HepG2 (cell line): ENCODE measurements around the gene METTL23. TPM values are rescaled to one million over a fixed set of nuclear protein-coding genes. Genes with fewer than 3 reads are reported as not detected.

ENCODE experiments used
- EHMT2 ChIP-seq: fragments of 200-600 bp; sonication (generic); IDR thresholded peaks from 2 replicates; pipeline ENCODE4 v1.7.0; 2017; ENCODE audit warnings: antibody characterized with exemption, low read depth, low read length, borderline replicate concordance
- FOXC1 ChIP-seq: sonication (generic); formaldehyde crosslinking; IDR thresholded peaks from 2 replicates; pipeline ENCODE4 v1.8.0; 2022; ENCODE audit warnings: mild to moderate bottlenecking, missing genetic modification reagents, borderline replicate concordance
- KAT7 ChIP-seq: IDR thresholded peaks from 2 replicates; pipeline ENCODE4 v1.6.1; 2018; ENCODE audit warnings: borderline replicate concordance, missing compliant biosample characterization
- PRMT3 ChIP-seq: sonication (generic); formaldehyde crosslinking; IDR thresholded peaks from 2 replicates; pipeline ENCODE4 v1.8.1; 2022; ENCODE audit warnings: low read depth, mild to moderate bottlenecking, moderate library complexity, missing genetic modification reagents, borderline replicate concordance
- RXRB ChIP-seq: IDR thresholded peaks from 2 replicates; pipeline ENCODE4 v1.6.1; 2016; ENCODE audit warnings: borderline replicate concordance, missing genetic modification reagents, missing compliant biosample characterization
- SOX5 ChIP-seq: IDR thresholded peaks from 2 replicates; pipeline ENCODE4 v1.6.1; 2016; ENCODE audit warnings: borderline replicate concordance
- SRSF9 ChIP-seq: fragments of 200-400 bp; formaldehyde crosslinking; IDR thresholded peaks from 2 replicates; pipeline ENCODE4 v1.6.1; 2018; ENCODE audit warnings: borderline replicate concordance, mild to moderate bottlenecking, low read depth, low read length; ENCODE audit not compliant: insufficient read depth, poor library complexity, severe bottlenecking
- ZBTB38 ChIP-seq: sonication (generic); formaldehyde crosslinking; IDR thresholded peaks from 2 replicates; pipeline ENCODE4 v1.5.1; 2020; ENCODE audit warnings: mild to moderate bottlenecking, missing genetic modification reagents
- ZMAT3 ChIP-seq: sonication (generic); formaldehyde crosslinking; conservative IDR thresholded peaks from 2 replicates; pipeline ENCODE4 v1.7.0; 2021; ENCODE audit warnings: missing genetic modification reagents
- ZNF260 ChIP-seq: sonication (generic); formaldehyde crosslinking; IDR thresholded peaks from 2 replicates; pipeline ENCODE4 v1.4.0; 2020; ENCODE audit warnings: missing genetic modification reagents, low read depth, mild to moderate bottlenecking, borderline replicate concordance
- ZNF589 ChIP-seq: sonication (generic); formaldehyde crosslinking; conservative IDR thresholded peaks from 2 replicates; pipeline ENCODE4 v1.8.0; 2022; ENCODE audit warnings: mild to moderate bottlenecking, moderate library complexity, missing genetic modification reagents
- polyA plus RNA-seq, 8 experiments: library from polyadenylated mRNA; depleted of rRNA in 3 of 8; stranded (reverse) in 7 of 8; unstranded in 1 of 8; fragments of >200 nt; fragmentation: Illumina TruSeq in 4 of 8; extraction: Trizol in 4 of 8; gene quantifications; 2 replicates each; pipeline versions ENCODE4 v1.2.1 to v1.2.3, GENCODE V29; 2011 to 2016; ENCODE audit warnings: low read depth in 4 of 8, missing spikeins in 1 of 8, mixed read lengths in 1 of 8; ENCODE audit not compliant: insufficient read depth in 1 of 8
- total RNA-seq, 5 experiments: library from RNA; depleted of rRNA; stranded (reverse); fragments of >200 nt; fragmentation: Illumina TruSeq; extraction: Trizol; gene quantifications; 2 replicates each; pipeline ENCODE4 v1.2.3, GENCODE V29; 2016; ENCODE audit warnings: low read depth in 1 of 5
- TF ChIP-seq, protein P1 (sequence below): sonication (generic); formaldehyde crosslinking; IDR thresholded peaks from one replicate; pipeline ENCODE4 v1.5.1; 2020; ENCODE audit warnings: mild to moderate bottlenecking, missing genetic modification reagents; ENCODE audit errors: not compliant biosample characterization
- TF ChIP-seq, protein P2 (sequence below), 2 experiments: fragments of 450-650 bp in 1 of 2; sonication (generic) in 1 of 2; formaldehyde crosslinking; IDR thresholded peaks; 2 replicates each; pipeline versions ENCODE4 v1.5.0 to v1.8.0; 2020 to 2022; ENCODE audit warnings: mild to moderate bottlenecking in 1 of 2, missing genetic modification reagents in 1 of 2
- TF ChIP-seq, protein P3 (sequence below): sonication (generic); formaldehyde crosslinking; IDR thresholded peaks from 2 replicates; pipeline ENCODE4 v1.4.0; 2020; ENCODE audit warnings: mild to moderate bottlenecking, missing genetic modification reagents
- TF ChIP-seq, protein P4 (sequence below): sonication (generic); formaldehyde crosslinking; IDR thresholded peaks from 2 replicates; pipeline ENCODE4 v1.4.0; 2020; ENCODE audit warnings: missing genetic modification reagents, low read depth, mild to moderate bottlenecking, borderline replicate concordance
- TF ChIP-seq, protein P5 (sequence below): IDR thresholded peaks from 2 replicates; pipeline ENCODE4 v1.6.1; 2018; ENCODE audit warnings: missing genetic modification reagents

Gene METTL23
- total and polyA plus RNA-seq, 2 of the 13 experiments (the other 11 are each of a cell fraction or from before 2014, with no cell fraction given) = 39.9 to 104 TPM

DNA sequence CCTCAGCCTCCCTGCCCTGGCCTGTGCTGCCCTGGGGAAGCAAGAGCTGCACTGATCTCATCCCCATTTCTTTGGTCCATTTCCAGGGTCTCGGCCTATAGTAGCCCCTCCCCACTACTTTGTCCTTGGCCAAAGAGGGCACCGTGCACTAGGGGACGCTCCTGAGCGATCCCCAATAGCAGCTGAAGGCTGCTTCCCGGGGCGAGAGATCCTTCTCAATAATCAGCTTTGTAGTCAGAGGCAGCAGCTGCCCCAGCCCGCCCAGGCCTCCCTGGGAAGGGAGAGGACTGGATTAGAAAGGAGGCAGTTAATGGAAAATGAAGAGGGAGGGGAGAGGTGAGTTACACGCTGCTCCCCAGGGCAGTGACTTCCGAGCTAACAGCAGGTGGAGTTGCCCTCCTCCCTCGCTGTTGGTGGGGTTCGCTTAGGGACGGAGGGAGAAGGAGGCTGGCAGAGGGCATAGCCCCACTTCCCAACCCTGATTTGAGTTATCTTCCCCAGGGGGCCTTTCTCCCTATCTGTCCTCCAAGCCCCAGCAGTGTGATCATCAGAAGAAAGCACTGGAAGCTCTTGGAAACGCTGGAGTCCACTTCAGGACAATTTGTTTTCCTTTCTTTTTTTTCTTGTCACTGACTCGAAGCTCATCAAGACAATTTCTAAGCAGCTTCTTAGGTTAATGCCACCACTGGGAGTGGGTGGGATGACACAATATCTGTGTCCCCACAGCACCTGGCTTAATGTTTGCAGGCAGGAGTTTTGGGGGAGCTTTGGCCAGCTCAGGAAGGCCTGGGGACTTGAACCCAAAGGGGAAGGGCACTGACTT lies 18.4 kb upstream of the METTL23 start (continued):
- no peak for TF ChIP-seq SRSF9
- TF ChIP-seq RXRB (CRISPR knock-in tag) = no peak
- no peak for TF ChIP-seq PRMT3 (CRISPR knock-in tag)
- no peak for TF ChIP-seq ZNF260 (CRISPR knock-in tag)
- peak; percentile 75 for TF ChIP-seq ZBTB38 (CRISPR knock-in tag)
- no peak; the same call in 1 of the 2 replicates for TF ChIP-seq FOXC1 (CRISPR knock-in tag)
- TF ChIP-seq, protein P1, sequence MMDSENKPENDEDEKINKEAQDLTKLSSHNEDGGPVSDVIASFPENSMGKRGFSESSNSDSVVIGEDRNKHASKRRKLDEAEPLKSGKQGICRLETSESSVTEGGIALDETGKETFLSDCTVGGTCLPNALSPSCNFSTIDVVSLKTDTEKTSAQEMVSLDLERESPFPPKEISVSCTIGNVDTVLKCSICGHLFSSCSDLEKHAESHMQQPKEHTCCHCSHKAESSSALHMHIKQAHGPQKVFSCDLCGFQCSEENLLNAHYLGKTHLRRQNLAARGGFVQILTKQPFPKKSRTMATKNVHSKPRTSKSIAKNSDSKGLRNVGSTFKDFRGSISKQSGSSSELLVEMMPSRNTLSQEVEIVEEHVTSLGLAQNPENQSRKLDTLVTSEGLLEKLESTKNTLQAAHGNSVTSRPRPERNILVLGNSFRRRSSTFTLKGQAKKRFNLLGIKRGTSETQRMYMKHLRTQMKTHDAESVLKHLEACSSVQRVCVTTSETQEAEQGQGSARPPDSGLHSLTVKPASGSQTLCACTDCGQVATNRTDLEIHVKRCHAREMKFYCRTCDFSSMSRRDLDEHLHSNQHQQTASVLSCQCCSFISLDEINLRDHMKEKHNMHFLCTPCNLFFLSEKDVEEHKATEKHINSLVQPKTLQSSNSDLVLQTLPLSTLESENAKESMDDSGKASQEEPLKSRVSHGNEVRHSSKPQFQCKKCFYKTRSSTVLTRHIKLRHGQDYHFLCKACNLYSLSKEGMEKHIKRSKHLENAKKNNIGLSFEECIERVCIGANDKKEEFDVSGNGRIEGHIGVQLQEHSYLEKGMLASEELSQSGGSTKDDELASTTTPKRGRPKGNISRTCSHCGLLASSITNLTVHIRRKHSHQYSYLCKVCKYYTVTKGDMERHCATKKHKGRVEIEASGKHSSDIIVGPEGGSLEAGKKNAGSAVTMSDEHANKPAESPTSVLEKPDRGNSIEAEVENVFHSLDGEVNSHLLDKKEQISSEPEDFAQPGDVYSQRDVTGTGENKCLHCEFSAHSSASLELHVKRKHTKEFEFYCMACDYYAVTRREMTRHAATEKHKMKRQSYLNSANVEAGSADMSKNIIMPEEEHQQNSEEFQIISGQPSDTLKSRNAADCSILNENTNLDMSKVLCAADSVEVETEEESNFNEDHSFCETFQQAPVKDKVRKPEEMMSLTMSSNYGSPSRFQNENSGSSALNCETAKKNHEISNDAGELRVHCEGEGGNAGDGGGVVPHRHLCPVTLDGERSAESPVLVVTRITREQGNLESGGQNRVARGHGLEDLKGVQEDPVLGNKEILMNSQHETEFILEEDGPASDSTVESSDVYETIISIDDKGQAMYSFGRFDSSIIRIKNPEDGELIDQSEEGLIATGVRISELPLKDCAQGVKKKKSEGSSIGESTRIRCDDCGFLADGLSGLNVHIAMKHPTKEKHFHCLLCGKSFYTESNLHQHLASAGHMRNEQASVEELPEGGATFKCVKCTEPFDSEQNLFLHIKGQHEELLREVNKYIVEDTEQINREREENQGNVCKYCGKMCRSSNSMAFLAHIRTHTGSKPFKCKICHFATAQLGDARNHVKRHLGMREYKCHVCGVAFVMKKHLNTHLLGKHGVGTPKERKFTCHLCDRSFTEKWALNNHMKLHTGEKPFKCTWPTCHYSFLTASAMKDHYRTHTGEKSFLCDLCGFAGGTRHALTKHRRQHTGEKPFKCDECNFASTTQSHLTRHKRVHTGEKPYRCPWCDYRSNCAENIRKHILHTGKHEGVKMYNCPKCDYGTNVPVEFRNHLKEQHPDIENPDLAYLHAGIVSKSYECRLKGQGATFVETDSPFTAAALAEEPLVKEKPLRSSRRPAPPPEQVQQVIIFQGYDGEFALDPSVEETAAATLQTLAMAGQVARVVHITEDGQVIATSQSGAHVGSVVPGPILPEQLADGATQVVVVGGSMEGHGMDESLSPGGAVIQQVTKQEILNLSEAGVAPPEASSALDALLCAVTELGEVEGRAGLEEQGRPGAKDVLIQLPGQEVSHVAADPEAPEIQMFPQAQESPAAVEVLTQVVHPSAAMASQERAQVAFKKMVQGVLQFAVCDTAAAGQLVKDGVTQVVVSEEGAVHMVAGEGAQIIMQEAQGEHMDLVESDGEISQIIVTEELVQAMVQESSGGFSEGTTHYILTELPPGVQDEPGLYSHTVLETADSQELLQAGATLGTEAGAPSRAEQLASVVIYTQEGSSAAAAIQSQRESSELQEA (CRISPR knock-in tag) = no peak
- TF ChIP-seq, protein P2, sequence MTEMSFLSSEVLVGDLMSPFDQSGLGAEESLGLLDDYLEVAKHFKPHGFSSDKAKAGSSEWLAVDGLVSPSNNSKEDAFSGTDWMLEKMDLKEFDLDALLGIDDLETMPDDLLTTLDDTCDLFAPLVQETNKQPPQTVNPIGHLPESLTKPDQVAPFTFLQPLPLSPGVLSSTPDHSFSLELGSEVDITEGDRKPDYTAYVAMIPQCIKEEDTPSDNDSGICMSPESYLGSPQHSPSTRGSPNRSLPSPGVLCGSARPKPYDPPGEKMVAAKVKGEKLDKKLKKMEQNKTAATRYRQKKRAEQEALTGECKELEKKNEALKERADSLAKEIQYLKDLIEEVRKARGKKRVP (CRISPR knock-in tag; IDR thresholded peaks at IDR 0.05) = no peak
- no peak for TF ChIP-seq KAT7 (CRISPR knock-in tag)
- no peak for TF ChIP-seq SOX5 (CRISPR knock-in tag)
- TF ChIP-seq, protein P3, sequence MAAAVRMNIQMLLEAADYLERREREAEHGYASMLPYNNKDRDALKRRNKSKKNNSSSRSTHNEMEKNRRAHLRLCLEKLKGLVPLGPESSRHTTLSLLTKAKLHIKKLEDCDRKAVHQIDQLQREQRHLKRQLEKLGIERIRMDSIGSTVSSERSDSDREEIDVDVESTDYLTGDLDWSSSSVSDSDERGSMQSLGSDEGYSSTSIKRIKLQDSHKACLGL (CRISPR knock-in tag) = 0 out of 2 replicates have a peak, but pooled peaks have one; percentile 14
- TF ChIP-seq, protein P4, sequence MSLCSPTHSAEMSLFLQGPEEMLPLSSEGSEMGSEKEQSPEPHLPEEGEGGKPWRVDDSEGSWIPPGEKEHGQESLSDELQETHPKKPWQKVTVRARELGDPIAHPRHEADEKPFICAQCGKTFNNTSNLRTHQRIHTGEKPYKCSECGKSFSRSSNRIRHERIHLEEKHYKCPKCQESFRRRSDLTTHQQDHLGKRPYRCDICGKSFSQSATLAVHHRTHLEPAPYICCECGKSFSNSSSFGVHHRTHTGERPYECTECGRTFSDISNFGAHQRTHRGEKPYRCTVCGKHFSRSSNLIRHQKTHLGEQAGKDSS (CRISPR knock-in tag) = no peak
- no peak for TF ChIP-seq EHMT2
- TF ChIP-seq, protein P5, sequence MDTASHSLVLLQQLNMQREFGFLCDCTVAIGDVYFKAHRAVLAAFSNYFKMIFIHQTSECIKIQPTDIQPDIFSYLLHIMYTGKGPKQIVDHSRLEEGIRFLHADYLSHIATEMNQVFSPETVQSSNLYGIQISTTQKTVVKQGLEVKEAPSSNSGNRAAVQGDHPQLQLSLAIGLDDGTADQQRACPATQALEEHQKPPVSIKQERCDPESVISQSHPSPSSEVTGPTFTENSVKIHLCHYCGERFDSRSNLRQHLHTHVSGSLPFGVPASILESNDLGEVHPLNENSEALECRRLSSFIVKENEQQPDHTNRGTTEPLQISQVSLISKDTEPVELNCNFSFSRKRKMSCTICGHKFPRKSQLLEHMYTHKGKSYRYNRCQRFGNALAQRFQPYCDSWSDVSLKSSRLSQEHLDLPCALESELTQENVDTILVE (CRISPR knock-in tag) = no peak
- no peak for TF ChIP-seq ZNF589 (CRISPR knock-in tag)
- no peak for TF ChIP-seq ZMAT3 (CRISPR knock-in tag)
